Measurements from ENCODE around the gene GABARAP.

Gene GABARAP

DNA sequence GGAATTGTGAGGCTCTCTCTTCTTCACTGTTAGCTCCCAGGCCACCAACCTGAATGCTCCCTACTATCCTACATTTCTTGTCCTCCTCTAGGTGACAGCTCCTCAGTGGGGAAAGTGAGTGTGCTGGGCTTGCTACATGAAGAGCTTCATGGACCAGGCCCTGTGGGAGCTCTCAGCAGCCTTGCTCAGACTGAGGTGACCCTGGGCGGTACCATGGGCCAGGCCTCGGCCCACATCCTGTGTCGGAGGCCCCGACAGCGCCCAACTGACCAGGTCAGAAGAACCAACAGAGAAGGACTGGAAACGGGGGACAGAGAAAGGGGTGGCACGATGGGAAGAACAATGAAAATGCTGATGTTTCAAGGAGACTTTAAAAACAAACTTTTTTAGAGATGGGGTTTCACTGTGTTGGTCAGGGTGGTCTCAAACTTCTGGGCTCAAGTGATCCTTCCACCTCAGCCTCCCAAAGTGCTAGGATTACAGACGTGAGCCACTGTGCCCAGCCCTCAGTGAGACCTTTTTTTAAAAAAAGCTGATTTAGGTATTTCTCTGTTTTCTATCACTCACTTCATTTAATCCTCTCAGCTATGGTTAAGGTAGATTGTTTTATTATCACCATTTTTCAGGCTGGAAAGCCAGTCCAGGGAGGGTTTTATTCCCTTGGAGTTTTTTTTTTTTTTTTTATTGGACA, 14.7 kb upstream of the GABARAP start:
- Histone ChIP-seq H3F3A (ENCODE audit: insufficient read depth, low read length) (no peaks in the 10 kb centered on the region), H3K9me3 (ENCODE audit: low read length) (no peaks in the 10 kb centered on the region), H3K4me2 (ENCODE audit: low read length) (no peak overlapping the region), H2AFZ (ENCODE audit: low read length) (no peak overlapping the region), H3K27ac (ENCODE audit: low read depth, low read length, poor library complexity, severe bottlenecking) (no peak overlapping the region), H3K4me1 (ENCODE audit: insufficient read depth, low read length, severe bottlenecking) (peaks cover 20% of the 10 kb centered on the region), H3K79me2 (ENCODE audit: insufficient read depth, low read length) (no peaks in the 10 kb centered on the region), H4K20me1 (ENCODE audit: insufficient read depth, low read length) (no peaks in the 10 kb centered on the region), H3K9me2 (ENCODE audit: low read depth, low read length) (no peaks in the 10 kb centered on the region), H3K27me3 (ENCODE audit: insufficient read depth, low read length) (peaks cover 2% of the 10 kb centered on the region; the same call in 1 of the 2 replicates), H3K4me3 (ENCODE audit: low read depth, low read length, poor library complexity, severe bottlenecking) (no peak overlapping the region), H3K9ac (ENCODE audit: low read length) (no peak overlapping the region), H3K36me3 (ENCODE audit: insufficient read depth, low read length) (peaks cover 43% of the 10 kb centered on the region)
- TF ChIP-seq, protein P1, sequence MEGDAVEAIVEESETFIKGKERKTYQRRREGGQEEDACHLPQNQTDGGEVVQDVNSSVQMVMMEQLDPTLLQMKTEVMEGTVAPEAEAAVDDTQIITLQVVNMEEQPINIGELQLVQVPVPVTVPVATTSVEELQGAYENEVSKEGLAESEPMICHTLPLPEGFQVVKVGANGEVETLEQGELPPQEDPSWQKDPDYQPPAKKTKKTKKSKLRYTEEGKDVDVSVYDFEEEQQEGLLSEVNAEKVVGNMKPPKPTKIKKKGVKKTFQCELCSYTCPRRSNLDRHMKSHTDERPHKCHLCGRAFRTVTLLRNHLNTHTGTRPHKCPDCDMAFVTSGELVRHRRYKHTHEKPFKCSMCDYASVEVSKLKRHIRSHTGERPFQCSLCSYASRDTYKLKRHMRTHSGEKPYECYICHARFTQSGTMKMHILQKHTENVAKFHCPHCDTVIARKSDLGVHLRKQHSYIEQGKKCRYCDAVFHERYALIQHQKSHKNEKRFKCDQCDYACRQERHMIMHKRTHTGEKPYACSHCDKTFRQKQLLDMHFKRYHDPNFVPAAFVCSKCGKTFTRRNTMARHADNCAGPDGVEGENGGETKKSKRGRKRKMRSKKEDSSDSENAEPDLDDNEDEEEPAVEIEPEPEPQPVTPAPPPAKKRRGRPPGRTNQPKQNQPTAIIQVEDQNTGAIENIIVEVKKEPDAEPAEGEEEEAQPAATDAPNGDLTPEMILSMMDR (IDR thresholded peaks at IDR 0.05; ENCODE audit: low read length) = no peak

DNA sequence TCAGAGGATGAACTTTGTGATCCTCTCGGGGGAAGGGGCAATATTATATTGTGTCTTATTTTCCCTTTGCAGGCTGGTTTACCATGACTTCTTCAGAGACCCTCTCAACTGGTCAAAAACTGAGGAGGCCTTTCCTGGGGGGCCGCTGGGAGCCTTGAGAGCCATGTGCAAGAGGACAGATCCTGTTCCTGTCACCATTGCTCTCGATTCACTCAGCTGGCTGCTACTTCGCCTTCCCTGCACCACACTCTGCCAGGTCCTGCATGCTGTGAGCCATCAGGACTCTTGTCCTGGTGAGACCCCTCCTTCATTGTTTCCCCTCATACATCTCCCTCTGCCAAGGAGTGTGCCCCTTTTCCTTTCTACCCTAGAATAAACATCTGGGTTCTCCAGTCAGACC, 12.3 kb upstream of the GABARAP start:
- Histone ChIP-seq H3K27me3 (ENCODE audit: insufficient read depth, low read length) (no peaks in the 10 kb centered on the region), H3K36me3 (ENCODE audit: insufficient read depth, low read length) (peaks cover 41% of the 10 kb centered on the region), H3K79me2 (ENCODE audit: insufficient read depth, low read length) (peaks cover 19% of the 10 kb centered on the region), H3K9ac (ENCODE audit: low read length) (no peak overlapping the region), H3K9me2 (ENCODE audit: low read depth, low read length) (no peaks in the 10 kb centered on the region), H3K27ac (ENCODE audit: low read depth, low read length, poor library complexity, severe bottlenecking) (no peak overlapping the region), H2AFZ (ENCODE audit: low read length) (no peak overlapping the region), H3K4me3 (ENCODE audit: low read depth, low read length, poor library complexity, severe bottlenecking) (no peak overlapping the region), H3F3A (ENCODE audit: insufficient read depth, low read length) (no peaks in the 10 kb centered on the region), H3K4me1 (ENCODE audit: insufficient read depth, low read length, severe bottlenecking) (peaks cover 21% of the 10 kb centered on the region), H4K20me1 (ENCODE audit: insufficient read depth, low read length) (no peaks in the 10 kb centered on the region), H3K4me2 (ENCODE audit: low read length) (no peak overlapping the region), H3K9me3 (ENCODE audit: low read length) (no peaks in the 10 kb centered on the region)
- TF ChIP-seq EZH2 (IDR thresholded peaks at IDR 0.05; ENCODE audit: borderline replicate concordance, low read length) = no peak
- TF ChIP-seq, protein P1 (IDR thresholded peaks at IDR 0.05; ENCODE audit: low read length) = no peak

DNA sequence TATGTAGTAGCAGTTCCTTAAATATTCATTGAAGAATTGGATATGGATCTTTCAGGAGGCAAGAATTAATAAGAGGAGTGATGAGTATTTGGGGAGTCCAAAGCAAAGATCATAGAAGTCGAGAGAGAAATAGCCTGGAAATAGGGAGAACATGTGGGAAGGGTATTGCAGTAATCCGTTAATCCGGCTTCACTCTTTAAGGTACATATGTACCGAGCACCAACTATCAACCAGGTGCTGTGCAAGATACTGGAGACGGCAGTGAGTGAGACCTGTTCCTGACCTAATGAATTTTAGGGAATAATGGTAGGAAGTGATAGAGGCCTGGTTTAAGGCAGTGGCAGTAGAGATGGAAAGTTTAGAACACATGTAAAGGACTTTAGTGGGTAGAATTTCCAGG, 10.8 kb upstream of the GABARAP start:
- TF ChIP-seq, protein P1 (IDR thresholded peaks at IDR 0.05; ENCODE audit: low read length) = no peak
- no peak for TF ChIP-seq EZH2 (IDR thresholded peaks at IDR 0.05; ENCODE audit: borderline replicate concordance, low read length)
- H3K27ac ChIP-seq (ENCODE audit: low read depth, low read length, poor library complexity, severe bottlenecking) = no peak overlapping the region
- no peak overlapping the region for H2AFZ ChIP-seq (ENCODE audit: low read length)
- no peaks in the 10 kb centered on the region for H3K9me2 ChIP-seq (ENCODE audit: low read depth, low read length)
- no peaks in the 10 kb centered on the region for H4K20me1 ChIP-seq (ENCODE audit: insufficient read depth, low read length)
- H3K36me3 ChIP-seq (ENCODE audit: insufficient read depth, low read length) = peaks cover 32% of the 10 kb centered on the region; the same call in 1 of the 2 replicates
- H3K4me2 ChIP-seq (ENCODE audit: low read length) = peak overlapping the region; percentile 94
- H3K4me3 ChIP-seq (ENCODE audit: low read depth, low read length, poor library complexity, severe bottlenecking) = peak overlapping the region; percentile 77
- peaks cover 32% of the 10 kb centered on the region for H3K4me1 ChIP-seq (ENCODE audit: insufficient read depth, low read length, severe bottlenecking)
- H3F3A ChIP-seq (ENCODE audit: insufficient read depth, low read length) = no peaks in the 10 kb centered on the region
- H3K27me3 ChIP-seq (ENCODE audit: insufficient read depth, low read length) = no peaks in the 10 kb centered on the region
- H3K9me3 ChIP-seq (ENCODE audit: low read length) = no peaks in the 10 kb centered on the region
- peaks cover 31% of the 10 kb centered on the region for H3K79me2 ChIP-seq (ENCODE audit: insufficient read depth, low read length)
- H3K9ac ChIP-seq (ENCODE audit: low read length) = peak overlapping the region; percentile 83

Data from OCI-LY1 (cell line).